SK-N-MC (cell line): ENCODE measurements around the gene MSANTD2.
A peak's percentile ranks its signal among the peaks of the same experiment; 100 is the strongest.

Source experiments
- DNase-seq: peaks from one replicate; pipeline ENCODE4 v3.0.0-alpha.2; 2011; ENCODE audit warnings: low read depth, low spot score
- H3K27ac ChIP-seq: fragments of 200-600 bp; sonication (generic); 2 replicates; pipeline ENCODE4 v1.5.1; 2016; ENCODE audit warnings: mixed run types
- H3K36me3 ChIP-seq: fragments of 200-600 bp; sonication (generic); 2 replicates; pipeline ENCODE4 v1.6.1; 2017; ENCODE audit warnings: antibody characterized with exemption, low read length, mixed read lengths; ENCODE audit not compliant: insufficient read depth
- H3K4me3 ChIP-seq: fragments of 200-600 bp; sonication (generic); 2 replicates; pipeline ENCODE4 v1.5.1; 2016
- H3K9ac ChIP-seq: fragments of 200-600 bp; sonication (generic); 2 replicates; pipeline ENCODE4 v1.8.0; 2017; ENCODE audit warnings: mixed run types, mixed read lengths; ENCODE audit not compliant: insufficient read length
- H3K9me3 ChIP-seq: fragments of 200-600 bp; sonication (generic); 2 replicates; pipeline ENCODE4 v1.6.1; 2017; ENCODE audit warnings: low read depth, mild to moderate bottlenecking, antibody characterized with exemption, low read length, moderate library complexity, mixed read lengths
- EZH2 ChIP-seq: fragments of 200-600 bp; sonication (generic); IDR thresholded peaks from one replicate; pipeline ENCODE4 v1.6.1; 2017; ENCODE audit warnings: antibody characterized with exemption
- FOXP2 ChIP-seq: optimal IDR thresholded peaks from 2 replicates; pipeline ENCODE3; 2011; ENCODE audit warnings: mild to moderate bottlenecking, moderate library complexity; ENCODE audit not compliant: insufficient read depth; ENCODE audit errors: extremely low read length, control extremely low read depth
- POLR2AphosphoS5 ChIP-seq: IDR thresholded peaks from 2 replicates; pipeline ENCODE4 v1.6.1; 2012; ENCODE audit warnings: mild to moderate bottlenecking, low read depth, low read length, borderline replicate concordance

Gene MSANTD2

DNA sequence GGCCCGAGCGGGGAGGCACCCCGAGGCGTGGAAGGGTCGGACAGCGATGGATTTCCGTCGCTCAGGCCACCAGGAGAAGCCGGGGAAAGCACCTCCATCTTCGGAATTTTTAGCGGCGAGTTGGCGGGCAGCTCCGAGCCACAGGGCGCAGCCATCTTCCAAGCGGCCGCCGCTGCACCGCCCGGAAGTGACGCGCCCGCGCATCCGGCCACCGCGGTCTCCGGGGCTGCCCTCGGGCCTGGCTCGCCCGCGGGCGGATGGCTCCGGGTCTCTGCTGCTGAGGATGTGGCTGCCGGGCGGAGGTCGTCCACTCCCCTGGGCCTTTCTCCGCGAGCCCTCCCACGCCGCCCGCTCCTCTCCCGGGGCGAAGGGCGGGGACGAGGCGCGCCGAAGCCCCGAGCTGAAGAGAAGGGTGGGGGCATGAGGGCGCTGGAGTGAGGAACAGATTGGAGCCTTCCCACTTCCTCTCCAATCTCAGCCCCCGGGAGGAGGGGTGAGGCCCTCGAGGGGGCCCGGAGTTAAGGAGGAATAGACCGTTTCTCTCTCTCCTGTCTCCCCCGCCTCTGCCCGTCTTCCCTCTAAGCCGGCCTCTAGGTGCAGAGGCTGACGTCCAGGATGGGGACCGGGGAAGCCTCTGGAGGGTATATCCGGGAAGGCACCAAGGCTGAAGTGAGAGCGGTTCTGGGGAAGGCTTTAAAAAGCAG lies at the start of gene MSANTD2:
Gene MSANTD2, minus strand, starts transcription at position 181 of the 704 bp plus-strand sequence. Its CDS starts 26 bp downstream, at position 155.
- Histone ChIP-seq H3K9ac (peak within 1 kb of the TSS; percentile 93), H3K27ac (peak within 1 kb of the TSS; percentile 88), H3K4me3 (peak within 1 kb of the TSS; percentile 93), H3K9me3 (no peaks in the 10 kb centered on the region), H3K36me3 (no peaks in the 10 kb centered on the region)
- DNase-seq = no peak
- TF ChIP-seq POLR2AphosphoS5 (peak; percentile 80), FOXP2 (no peak)

DNA sequence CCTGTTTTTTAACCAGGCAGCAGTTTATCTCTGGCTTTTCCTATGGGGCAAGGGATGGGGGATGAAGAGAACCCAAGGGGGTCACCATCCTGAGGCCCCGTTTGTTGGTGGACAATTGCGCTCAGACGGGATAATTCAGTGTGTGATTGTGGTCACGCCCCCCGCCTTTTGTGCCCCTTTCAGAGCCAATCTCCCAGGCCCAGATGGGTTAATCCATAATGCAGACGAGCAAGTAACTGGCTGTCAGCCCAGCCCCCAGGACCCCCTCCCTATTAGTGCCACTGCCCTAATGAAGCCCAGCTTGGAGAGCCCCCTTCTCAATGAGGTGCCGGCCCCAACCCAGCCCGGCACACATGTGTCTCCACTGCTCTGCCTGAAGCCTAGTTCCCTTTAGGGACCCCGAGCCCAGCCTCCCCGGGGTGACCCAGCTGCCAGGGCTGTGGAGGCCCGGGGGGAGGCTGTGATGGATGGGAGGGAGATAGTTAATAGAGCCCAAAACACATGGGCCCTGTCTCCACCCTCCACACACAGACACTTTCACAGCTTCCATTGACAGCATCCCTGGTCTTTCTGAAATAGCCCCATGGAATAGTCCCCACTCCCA lies 46.0 kb upstream of the MSANTD2 start:
- no peak for DNase-seq
- Histone ChIP-seq H3K4me3 (no peak overlapping the region), H3K27ac (no peak overlapping the region), H3K9ac (no peak overlapping the region), H3K9me3 (no peaks in the 10 kb centered on the region), H3K36me3 (no peaks in the 10 kb centered on the region)
- TF ChIP-seq EZH2 = no peak
- no peak for TF ChIP-seq POLR2AphosphoS5
- TF ChIP-seq FOXP2 = no peak

DNA sequence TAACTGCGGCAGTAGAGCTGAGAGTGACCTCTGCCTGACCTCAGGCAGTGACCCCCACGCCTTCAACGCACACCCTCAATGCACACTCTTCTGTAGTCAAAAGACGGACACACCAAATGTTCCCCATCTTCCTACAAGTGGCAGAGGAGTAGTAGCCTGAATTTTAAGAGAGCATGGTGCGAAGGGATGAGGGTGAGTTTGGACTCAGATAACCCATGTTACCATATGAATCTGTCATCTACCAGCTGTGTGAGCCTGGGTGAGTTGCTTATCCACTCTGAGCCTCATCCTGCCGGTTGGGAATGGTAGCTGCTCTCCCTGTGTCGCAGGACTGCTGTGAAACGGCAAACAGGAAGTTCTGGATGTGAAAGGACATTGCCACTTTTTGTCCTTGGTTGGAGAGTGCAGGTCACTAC lies 44.5 kb upstream of the MSANTD2 start:
- H3K9me3 ChIP-seq = no peaks in the 10 kb centered on the region
- TF ChIP-seq POLR2AphosphoS5 (no peak), FOXP2 (no peak), EZH2 (no peak)
- DNase-seq = no peak
- no peak overlapping the region for H3K9ac ChIP-seq
- no peaks in the 10 kb centered on the region for H3K36me3 ChIP-seq
- peak overlapping the region; percentile 52 for H3K4me3 ChIP-seq
- no peak overlapping the region for H3K27ac ChIP-seq

DNA sequence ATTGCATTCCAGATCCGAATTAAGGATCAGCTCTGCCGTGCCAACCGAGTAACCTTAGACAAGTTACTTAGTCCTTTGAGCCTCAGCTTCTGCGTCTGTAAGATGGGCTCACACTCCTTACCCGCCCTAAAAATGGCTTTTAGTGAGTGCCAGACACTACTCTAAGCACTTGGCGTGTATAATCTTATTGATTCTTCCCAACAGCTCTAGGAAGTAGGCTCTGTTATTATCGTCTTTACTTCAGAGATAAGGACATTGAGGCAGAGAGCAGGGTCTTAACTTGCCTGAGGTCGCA lies 43.4 kb upstream of the MSANTD2 start:
- peak overlapping the region; percentile 71 for H3K4me3 ChIP-seq
- H3K27ac ChIP-seq = no peak overlapping the region
- no peaks in the 10 kb centered on the region for H3K36me3 ChIP-seq
- TF ChIP-seq POLR2AphosphoS5 = no peak
- no peak for TF ChIP-seq EZH2
- TF ChIP-seq FOXP2 = no peak
- DNase-seq = no peak
- no peak overlapping the region for H3K9ac ChIP-seq
- no peaks in the 10 kb centered on the region for H3K9me3 ChIP-seq

DNA sequence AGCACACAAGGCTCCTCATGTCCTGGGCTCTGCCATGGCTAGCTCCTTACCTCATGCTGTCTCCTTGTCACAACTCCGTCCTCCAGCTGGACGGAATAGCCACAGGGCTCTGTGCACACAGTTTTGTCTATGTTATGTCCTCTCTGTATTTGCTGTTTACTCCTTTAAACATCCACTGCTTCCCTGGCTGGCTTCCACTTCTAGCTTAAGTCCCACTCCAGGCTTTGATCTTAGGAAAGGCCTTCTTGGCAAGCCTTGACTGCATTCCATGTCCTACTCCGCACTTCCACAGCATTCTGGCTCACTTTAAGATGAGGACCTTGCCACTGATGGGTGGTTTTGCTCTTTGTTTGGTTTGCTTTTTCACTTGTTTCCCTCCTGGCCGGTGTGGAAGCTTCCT lies 42.1 kb upstream of the MSANTD2 start:
- Histone ChIP-seq H3K27ac (no peak overlapping the region), H3K9ac (no peak overlapping the region), H3K9me3 (no peaks in the 10 kb centered on the region), H3K4me3 (no peak overlapping the region), H3K36me3 (no peaks in the 10 kb centered on the region)
- no peak for DNase-seq
- TF ChIP-seq EZH2 = no peak
- no peak for TF ChIP-seq FOXP2
- TF ChIP-seq POLR2AphosphoS5 = no peak

DNA sequence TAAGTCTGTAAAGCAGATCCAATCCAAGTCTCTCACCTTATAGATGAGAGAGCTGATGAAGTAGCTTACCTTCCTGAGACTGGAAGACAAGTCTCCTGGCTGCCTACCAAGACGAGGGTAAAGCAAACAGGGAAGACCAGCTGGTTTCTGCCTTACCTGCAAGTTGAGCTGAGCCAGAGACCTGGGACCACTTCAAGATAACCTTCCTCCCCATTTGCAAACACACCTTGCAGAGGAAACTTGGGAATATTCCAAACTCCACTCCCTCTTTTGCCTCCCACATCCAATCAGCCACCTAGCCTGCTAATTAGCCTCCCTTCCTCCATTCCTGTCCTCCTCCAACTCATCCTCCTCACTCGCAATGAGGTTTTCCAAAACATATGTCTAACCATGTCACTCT lies 41.6 kb upstream of the MSANTD2 start:
- H3K36me3 ChIP-seq = no peaks in the 10 kb centered on the region
- no peak for TF ChIP-seq EZH2
- TF ChIP-seq POLR2AphosphoS5 = no peak
- no peak for TF ChIP-seq FOXP2
- H3K4me3 ChIP-seq = no peak overlapping the region
- DNase-seq = no peak
- no peak overlapping the region for H3K27ac ChIP-seq
- no peaks in the 10 kb centered on the region for H3K9me3 ChIP-seq
- no peak overlapping the region for H3K9ac ChIP-seq

DNA sequence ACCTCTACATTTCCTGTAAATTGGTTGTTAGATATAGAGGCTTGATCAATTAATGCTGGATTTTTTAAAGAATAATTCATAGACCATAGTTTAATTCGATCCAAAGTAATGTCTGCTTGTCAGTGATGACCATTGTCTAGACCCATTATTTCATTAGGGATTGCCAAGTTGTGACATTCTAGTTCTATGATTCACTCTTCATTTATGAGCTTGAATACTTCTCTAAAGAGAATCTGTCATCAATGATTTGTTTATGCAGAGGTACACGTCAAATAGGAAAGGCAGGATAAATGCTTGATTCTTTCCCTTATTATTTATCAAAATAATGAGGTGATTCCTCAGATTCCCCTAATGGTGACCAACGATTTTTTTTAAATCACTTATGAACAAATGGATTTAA lies 41.0 kb upstream of the MSANTD2 start:
- Histone ChIP-seq H3K36me3 (no peaks in the 10 kb centered on the region), H3K4me3 (no peak overlapping the region), H3K9ac (no peak overlapping the region), H3K9me3 (no peaks in the 10 kb centered on the region), H3K27ac (no peak overlapping the region)
- no peak for TF ChIP-seq POLR2AphosphoS5
- TF ChIP-seq EZH2 = no peak
- TF ChIP-seq FOXP2 = no peak
- no peak for DNase-seq

DNA sequence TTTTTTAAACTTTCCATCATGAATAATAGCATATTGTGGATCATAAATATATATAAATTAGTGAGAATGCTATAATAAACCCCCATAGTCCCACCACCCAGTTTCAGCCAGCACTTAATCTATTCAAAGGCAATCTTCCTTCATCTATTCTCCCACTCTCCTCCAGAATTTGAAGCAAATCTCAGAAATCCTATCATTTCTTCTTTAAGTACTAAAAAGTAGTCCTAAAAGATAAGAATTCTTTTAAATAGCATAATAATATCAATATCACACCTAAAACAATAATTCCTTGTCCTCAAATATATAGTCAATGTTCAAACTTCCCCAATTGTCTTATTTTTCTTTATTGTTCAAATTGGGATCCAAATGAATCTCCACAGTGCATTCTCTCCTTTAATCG lies 40.5 kb upstream of the MSANTD2 start:
- no peaks in the 10 kb centered on the region for H3K36me3 ChIP-seq
- no peaks in the 10 kb centered on the region for H3K9me3 ChIP-seq
- H3K9ac ChIP-seq = no peak overlapping the region
- H3K4me3 ChIP-seq = no peak overlapping the region
- no peak for TF ChIP-seq POLR2AphosphoS5
- no peak for TF ChIP-seq EZH2
- no peak for TF ChIP-seq FOXP2
- no peak for DNase-seq
- H3K27ac ChIP-seq = no peak overlapping the region

DNA sequence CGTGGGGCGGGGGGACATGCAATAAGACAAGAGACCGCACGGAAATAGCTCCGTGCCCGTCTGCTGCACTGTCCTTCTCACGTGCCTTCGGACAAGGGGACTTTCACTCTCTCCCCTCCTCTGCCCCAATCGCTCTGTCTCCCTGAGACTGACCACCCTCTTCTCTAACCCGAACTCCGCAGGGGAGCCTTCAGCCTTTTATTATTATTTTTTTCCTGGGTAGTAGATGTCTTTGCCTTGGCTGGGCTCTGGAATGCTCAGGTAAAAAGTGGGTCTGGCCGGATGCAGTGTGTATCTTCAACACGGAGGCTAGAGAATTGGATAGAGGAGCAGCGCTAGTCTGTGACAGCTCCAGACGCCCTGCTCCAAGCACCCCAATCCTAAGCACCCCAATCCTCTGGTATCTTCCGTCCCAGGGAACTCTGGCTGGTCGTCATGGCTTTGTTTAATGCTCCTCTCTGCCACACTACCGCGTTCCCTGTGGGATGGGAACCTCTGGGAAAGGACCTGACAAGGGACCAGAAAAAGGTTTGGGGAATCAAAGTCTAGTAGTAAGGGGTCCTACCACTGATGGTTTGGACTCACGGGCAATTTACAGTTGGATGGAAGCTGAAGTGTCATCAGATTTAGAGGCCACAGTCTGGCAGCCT lies 39.9 kb upstream of the MSANTD2 start:
- Histone ChIP-seq H3K27ac (no peak overlapping the region), H3K36me3 (no peaks in the 10 kb centered on the region), H3K9ac (no peak overlapping the region), H3K4me3 (peak overlapping the region; percentile 58), H3K9me3 (no peaks in the 10 kb centered on the region)
- DNase-seq = no peak
- TF ChIP-seq EZH2 (no peak), FOXP2 (no peak), POLR2AphosphoS5 (no peak)
